Natural killer cell treated with Interleukin-12 subunit alpha and Interleukin-12 subunit beta and Interleukin-15 and Interleukin-18, amount 100 ng/mL, for 72 hours (primary cell): ENCODE measurements around the gene TMEM40. TPM values are rescaled to one million over a fixed set of nuclear protein-coding genes. Genes with fewer than 3 reads are reported as not detected.

Source experiments
- ATAC-seq, 2 donors: fragments of 150-1000 bp; cut with Tn5 transposase in 1 of 2; sonication (Bioruptor Pico), chemical (Tn5 transposase) in 1 of 2; 2 replicates each; pipeline ENCODE4 v1.10.0; 2021
- DNase-seq: peaks from one replicate; pipeline ENCODE4 v3.0.0; 2022; ENCODE audit warnings: low spot score
- H3K27ac Mint-ChIP-seq, 2 donors: 1 replicate in 1 of 2; 2 replicates in 1 of 2; pipeline ENCODE4 v1.8.0; 2022; ENCODE audit warnings: mixed read lengths in 2 of 2, mild to moderate bottlenecking in 1 of 2, moderate library complexity in 1 of 2
- H3K27me3 Mint-ChIP-seq, 2 donors: 1 replicate in 1 of 2; 2 replicates in 1 of 2; pipeline ENCODE4 v1.8.0; 2022; ENCODE audit warnings: mixed read lengths in 2 of 2
- H3K36me3 Mint-ChIP-seq: one replicate; pipeline ENCODE4 v1.8.0; 2022; ENCODE audit warnings: mixed read lengths
- H3K4me1 Mint-ChIP-seq, 2 donors: 1 replicate in 1 of 2; 2 replicates in 1 of 2; pipeline ENCODE4 v1.8.0; 2022; ENCODE audit warnings: low read depth in 2 of 2, mixed read lengths in 2 of 2, mild to moderate bottlenecking in 1 of 2
- H3K4me3 Mint-ChIP-seq: one replicate; pipeline ENCODE4 v1.8.0; 2022; ENCODE audit warnings: mixed read lengths
- H3K9me3 Mint-ChIP-seq: 2 replicates; pipeline ENCODE4 v1.8.0; 2022; ENCODE audit warnings: mixed read lengths
- total RNA-seq, 2 donors: library from RNA; stranded (reverse); gene quantifications; one replicate each; pipeline ENCODE4 v1.2.3, GENCODE V29; 2022

Gene TMEM40
- total RNA-seq, 2 donors from 2014 or later = not detected

DNA sequence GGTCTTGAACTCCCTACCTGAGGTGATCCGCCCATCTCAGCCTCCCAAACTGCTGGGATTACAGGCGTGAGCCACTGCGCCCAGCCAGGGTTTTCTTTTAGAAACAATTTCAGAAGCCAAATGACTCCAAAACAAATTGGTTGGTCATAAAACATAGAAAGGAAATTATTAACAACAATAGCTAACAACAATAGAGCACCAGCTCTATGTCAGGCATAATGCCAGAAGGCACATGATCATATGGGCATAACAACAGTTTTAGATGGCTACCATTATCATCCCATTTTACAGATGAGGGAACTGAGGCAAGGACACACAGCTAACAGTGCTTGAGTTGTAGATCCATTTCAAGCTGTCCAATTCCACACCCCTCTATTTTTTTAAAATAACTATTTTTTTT lies 73.0 kb downstream of the TMEM40 start:
- no peak for ATAC-seq

More for the DNA sequence above, 73.0 kb downstream of the TMEM40 start:
- Mint-ChIP-seq H3K27ac (no peak overlapping the region), H3K4me1 (peaks cover 5 to 9% of the 10 kb centered on the region in 2 donors), H3K9me3 (no peaks in the 10 kb centered on the region), H3K27me3 (peaks cover 8 to 9% of the 10 kb centered on the region in 2 donors), H3K36me3 (no peaks in the 10 kb centered on the region), H3K4me3 (no peak overlapping the region)
- DNase-seq = no peak

Other genes starting within 250 kb of the TMEM40 start
- gene MKRN2OS, start 213.8 kb downstream of the TMEM40 start, total RNA-seq = not detected
- 10 to 100 TPM; 24.6 to 27.5 TPM for gene MKRN2, start 202.2 kb downstream of the TMEM40 start, total RNA-seq
- gene RAF1, start 95.1 kb downstream of the TMEM40 start, total RNA-seq = 100 to 1,000 TPM; 122 to 155 TPM
- gene CAND2, start 37.4 kb upstream of the TMEM40 start, total RNA-seq = under 1 TPM; 0.45 to 0.62 TPM
- 1,000 to 10,000 TPM; 1,132 to 1,133 TPM for gene RPL32, start 82.3 kb upstream of the TMEM40 start, total RNA-seq